Stimulated activated CD4-positive, alpha-beta T cell treated with anti-CD3 and anti-CD28 coated beads, Interleukin-4, amount 100 ng/mL, for 1 hour (primary cell): ENCODE results near the gene CPNE8.
A peak's percentile ranks its signal among the peaks of the same experiment; 100 is the strongest.

Experiments used
- DNase-seq: peaks from one replicate; pipeline ENCODE4 v3.0.0-alpha.2; 2020

CPNE8 gene

DNA sequence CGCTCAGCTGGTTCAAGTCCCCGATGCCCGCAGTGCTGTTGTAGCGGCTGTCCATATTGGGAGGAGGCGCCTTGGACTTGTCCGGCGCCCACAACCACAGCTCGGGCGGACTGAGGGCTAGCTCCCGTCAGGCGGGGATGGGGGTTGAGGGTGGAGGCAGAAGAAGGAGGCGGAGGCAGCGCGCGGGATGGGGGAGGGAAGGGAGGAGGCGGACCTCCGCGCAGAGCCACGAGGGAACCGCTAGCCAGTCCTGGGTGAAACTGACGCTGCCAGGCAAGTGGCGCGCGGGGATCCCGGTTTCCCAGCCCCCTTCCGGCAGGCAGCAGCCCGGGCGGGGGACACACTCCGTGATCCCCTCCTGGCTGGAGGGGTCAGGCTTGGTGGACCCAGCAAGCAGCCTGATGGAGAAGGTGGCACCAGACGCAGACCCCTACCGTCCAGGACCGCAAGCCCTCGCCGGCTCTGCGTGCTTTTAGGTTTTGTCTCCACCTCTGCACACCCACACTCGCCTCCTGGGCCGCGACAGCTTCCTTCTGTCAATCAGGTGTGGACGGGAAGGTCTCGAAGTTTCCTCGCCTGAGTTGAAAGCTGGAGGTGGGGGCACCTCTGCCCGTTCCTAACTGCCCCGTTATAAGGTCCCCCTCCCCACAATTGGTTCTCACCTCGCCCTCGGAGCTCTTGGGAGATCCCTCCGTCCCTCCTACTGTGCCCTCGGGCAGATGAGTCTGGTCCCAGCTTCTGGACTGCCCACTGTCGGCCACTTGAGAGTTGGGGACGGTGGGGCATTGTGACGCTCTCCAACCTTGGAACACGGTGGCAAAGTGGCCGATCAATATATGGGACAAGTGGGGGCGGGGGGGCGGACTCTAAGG, at the start of gene CPNE8:
Gene CPNE8 (minus strand): TSS at position 112 of the 872 bp plus-strand sequence. CDS start 57 bp downstream, at position 55.
- DNase-seq = peak; percentile 51

DNA sequence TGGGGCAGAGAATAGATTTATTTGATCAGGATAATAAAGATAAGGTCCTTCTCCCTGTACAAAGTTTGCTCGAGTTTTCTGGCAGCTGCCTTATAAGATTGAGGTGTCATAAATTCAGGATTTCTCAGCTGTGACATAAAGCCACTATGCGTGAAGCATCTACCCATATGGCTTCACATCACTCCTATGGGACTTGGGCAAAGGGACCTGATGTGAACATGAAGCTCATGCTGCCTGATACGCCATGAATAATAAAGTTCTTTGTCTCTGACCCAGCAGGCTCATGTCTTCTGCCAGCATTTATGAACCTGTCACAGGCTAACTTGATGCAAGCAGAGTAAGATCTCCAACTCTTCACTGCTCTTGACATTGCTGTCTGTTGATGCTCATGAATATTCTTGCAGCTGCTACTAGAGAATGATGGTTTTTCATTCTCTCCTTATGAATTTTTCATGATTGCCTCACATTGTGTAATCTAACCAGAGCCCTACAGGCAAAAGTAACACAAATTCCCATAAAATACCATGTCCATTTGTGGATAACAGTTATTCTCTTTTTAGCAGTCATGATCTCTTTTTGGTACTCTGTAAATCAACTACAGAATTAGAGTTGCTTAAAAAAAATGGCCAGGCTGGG, 49.0 kb upstream of the CPNE8 start:
- DNase-seq = no peak

DNA sequence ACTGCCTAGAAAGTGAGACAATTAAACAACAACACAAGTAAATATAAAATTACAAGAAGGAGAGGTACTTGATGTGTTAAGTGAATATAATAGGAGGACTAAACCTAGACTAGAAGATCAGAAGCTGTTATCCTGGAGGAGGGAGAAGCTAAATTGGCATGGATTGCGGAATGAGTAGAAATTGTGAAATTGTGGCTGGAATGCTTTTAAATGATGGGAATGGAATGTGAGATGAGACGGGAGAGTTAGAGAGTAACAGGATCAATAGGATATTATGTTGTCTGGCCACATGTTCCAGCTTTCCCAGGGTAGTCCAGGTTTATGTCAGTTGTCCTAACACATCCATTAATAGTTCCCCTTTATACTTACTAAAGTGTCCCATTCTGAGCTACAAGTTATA, 44.0 kb upstream of the CPNE8 start:
- no peak for DNase-seq

DNA sequence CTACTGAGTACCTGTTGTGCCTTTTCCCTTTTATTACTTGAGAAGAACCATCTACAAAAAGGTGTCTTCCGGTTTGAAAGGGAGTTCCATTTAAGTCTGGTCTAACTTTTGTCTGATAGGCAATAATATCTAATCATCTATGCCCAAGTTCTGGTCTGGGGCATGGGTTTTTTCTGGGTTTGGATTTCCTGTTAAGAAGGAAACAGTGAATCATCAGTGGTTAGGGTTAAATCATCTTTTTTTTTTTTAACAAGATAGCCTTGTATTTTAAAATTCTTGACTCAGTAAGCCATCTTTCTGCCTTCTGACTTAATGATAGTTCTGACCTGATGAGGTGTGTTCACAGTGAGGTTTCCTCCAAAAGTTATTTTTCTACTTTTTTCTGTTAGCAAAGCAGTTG, 29.3 kb upstream of the CPNE8 start:
- DNase-seq = no peak

DNA sequence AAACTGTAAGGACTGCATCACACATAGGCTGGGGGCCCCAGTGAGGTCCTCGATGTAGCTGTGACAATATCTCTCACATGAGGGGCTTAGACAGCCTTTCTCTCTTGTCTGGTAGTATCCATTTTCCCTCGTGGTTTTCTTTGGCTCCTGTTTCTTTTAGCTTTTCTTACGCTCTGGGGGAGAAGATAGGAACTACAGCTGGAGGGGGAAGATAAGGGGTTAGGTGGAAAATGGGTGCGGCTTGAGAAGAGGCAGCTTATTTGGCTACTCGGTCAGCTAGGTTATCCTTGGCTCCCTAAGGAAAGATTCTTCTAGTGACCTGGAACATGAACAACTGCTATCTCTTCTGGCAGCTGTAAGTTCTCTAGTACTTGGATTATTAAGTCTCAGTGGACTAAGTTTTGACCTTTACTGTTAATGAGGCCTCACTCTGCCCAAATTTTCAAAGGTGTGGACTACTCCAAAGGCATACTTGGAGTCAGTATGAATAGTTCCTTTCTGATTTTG, 28.7 kb upstream of the CPNE8 start:
- DNase-seq = no peak

DNA sequence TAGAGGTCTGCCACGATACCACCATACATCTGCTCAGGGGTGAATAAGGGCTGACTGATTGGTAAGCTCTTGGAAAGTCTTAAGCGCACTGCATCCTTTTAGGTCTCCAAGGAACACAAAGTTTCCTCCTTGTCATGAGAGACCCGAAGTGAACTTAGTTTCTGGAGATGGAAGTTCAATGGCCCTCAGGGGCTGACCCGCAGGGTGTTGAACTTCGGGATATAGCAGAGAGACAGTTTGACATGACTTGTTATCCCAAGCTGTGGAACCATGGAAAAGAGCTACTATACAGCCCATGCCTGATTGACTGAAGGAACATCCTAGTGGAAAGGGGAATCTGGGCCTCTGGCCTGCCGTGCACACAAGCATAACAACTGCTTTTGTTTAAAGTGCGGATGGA, 26.9 kb upstream of the CPNE8 start:
- DNase-seq = no peak

DNA sequence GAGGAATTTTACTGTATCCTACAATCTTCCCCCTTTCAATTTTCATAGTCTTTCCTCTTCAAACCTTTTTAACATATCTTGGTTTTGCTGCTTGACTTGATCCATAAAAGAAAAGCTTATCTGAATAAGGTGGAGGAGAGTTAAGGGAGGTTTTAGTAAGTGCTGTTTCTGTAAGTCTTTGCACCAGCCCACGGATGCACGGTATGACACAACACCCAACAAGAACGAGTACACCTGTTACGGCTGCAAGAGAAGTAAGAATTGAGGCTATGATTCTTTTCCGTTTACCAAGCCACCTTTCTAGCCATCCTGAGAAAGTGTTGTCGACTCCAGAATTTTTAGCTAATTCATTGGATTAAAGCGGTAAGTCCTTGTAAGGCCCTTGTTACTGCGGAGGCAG, 26.1 kb upstream of the CPNE8 start:
- DNase-seq = no peak

DNA sequence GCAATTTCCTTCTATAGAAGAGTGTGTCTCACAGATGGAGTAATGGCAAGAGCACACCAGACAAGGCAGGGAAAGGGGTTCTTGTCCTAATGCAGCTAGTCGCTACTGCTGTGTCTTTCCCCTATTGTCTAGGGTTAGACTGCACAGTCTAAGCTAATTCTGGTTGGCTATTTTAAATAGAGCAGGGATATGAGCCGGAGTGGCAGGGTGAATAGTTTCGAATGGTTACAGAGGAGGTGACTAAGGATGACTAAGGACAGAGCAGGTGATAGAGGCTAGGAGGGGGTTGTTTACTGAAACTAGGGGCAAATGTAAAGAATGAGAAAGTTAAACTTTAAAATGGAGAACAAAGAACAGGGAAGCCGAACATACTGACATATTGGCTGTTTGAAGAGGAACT, 25.6 kb upstream of the CPNE8 start:
- no peak for DNase-seq

DNA sequence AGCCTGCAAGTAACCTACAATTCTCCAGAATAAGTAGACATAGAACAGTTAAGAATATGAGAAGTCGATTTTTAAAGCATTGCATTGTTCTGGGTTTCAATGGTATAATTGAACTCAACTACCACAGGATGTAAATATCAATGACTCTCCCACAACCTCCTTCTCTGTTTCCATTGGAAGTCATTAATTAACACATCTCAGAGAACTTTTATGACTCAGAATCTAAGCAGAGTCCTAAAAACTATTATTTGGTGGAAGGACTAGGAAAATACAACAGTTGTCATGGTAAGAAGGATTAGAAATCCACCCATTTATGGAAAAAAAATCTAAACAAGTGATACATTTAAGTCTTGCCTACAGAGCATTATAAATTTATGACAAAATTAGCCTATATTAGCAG, 21.1 kb upstream of the CPNE8 start:
- DNase-seq = no peak

DNA sequence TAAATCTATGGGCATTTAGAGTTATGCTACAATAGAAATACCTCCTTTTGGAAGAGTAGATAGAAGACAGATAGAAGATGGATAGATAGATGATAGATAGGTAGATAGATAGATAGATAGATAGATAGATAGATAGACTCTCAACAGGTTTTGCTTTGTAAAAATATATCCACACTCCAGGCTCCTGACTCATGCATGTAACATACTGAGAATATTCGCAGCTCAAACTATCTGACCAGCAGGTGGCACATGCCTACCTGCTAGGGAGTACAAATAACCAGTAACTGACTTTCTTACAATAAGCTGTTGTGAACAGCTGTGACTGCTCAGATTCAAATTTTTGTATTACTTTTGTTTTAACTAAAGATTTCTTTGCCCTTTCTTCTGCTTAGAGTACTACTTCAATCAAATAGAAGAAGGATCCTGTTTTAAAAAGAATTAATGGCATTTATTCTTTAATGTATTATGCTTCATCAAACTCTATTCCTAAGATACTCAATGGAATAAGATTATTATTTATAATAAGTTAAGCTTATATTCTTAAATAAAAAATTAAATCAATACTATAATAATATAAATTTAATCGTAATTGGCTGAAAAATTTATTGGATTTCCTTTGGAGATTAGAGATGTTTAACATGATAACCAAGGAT, 15.8 kb upstream of the CPNE8 start:
- peak; percentile 28 for DNase-seq

DNA sequence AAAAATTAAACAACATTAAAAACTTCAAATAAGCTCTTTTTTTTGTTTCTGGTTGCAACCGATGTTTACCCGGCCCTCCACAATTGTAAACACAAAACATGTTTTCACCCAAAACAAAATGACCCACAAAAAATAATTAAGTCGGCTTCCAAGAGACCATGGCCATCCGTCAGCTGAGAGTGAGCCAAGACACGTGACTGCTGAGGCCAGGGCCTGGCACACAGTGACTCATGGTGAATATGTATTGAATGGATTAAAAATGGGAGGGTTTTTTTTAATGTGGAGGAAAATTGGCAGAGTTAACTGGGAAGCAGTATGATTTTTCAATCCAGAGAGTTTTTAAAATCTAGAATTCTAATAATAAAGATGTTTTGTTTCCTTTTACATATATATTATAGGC, 13.8 kb upstream of the CPNE8 start:
- DNase-seq = no peak

DNA sequence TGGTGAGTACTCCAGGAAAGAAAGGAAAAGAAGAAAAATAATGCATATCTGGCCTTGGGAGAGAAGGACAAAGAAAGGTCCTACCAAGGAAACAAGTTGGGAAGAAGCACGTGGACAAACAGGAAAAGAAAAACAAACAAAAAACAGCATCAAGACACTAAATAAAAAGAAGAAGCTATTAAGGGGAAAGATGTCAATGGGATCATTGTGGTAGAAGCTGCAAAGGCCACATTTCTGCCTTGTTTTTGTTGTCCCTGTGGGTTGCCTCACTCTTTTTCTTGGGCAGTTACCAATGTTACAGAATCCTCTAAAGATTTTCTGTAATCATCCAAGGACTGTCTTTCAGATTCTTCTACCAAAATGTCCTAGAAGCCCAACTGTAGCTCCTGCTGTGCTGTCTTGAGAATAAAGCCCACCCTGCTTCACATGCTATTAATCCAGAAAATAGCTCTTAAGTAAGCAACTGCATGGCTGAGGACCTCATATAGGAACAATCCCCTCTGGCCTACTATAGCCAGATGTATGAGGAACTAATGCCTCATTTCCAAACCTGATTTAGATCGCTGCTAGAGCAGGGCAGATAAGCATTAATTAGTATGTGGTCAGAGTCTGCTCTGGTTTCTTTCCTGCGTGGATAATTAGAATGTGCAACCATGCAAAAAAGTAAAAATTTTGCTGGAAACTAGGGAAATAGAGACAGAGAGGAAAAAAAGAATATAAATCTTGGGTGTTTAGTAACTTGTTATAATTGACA, 10.2 kb upstream of the CPNE8 start:
- no peak for DNase-seq

DNA sequence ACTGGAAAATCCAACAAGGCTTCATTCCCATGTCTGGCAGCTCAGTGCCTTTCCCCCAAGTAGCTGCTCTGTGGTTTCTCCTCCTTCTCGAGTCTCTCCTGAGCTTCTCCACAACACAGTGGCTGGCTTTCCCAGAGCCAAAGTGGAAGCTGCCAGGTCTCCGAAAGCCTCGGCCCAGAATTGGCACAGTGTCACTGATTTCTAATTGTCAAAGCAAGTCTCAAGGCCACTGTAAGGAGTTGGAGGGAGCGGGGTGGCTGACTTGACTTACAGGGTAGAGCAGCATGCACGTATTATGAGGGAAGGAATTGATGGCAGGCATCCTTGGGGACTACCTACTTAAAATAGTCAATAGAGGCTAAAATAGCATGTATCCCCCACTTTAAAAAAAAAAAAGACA, 6.7 kb upstream of the CPNE8 start:
- no peak for DNase-seq

DNA sequence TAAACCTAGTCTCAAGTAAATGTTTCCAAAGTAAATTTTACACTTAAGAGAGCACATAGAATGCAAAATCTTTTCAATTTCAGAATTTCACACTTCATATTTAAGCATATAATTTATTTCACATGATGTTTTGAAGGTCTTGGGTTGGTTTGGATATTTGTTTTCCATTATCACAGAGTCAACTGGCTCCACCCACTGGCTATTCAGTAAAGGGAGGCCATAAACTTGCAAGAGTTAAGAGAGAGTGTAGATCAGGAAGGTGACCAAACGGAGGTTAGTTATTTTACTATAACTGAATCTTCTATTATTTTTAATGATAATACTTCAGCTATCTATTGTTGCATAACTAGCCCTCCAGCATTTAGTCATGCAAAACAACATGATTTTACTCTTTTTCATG, 6.2 kb upstream of the CPNE8 start:
- DNase-seq = no peak

DNA sequence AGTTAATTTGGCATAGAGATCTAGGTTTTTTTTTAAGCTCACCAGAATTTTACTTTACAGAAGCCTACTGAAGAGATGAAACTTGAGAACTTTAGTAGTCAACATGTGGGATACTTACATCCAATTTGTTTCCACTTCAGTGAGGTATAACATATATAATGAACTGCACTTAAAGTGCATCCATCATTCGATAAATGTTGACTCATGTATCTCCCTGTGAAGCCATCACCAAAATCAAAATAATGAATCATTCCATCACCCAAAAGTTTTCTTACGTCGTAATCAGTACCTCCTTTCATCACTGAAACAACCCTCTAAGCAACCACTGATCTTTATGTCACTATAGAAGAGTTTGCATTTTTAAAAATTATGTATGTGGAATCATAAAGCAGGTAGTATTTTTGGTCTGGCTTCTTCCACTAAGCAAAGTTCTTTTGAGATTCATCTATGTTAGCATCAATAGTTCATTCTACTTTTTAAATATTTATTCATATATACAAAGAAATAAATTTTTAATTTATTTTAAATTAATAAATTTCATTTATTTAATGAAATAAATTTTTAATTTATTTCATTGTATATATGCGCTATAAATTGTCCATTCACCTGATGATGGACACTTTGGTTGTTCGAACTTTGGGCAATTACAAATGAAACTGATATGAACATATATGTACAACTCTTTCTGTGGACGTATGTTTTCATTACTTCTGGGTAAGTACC, 2.0 kb upstream of the CPNE8 start:
- no peak for DNase-seq

DNA sequence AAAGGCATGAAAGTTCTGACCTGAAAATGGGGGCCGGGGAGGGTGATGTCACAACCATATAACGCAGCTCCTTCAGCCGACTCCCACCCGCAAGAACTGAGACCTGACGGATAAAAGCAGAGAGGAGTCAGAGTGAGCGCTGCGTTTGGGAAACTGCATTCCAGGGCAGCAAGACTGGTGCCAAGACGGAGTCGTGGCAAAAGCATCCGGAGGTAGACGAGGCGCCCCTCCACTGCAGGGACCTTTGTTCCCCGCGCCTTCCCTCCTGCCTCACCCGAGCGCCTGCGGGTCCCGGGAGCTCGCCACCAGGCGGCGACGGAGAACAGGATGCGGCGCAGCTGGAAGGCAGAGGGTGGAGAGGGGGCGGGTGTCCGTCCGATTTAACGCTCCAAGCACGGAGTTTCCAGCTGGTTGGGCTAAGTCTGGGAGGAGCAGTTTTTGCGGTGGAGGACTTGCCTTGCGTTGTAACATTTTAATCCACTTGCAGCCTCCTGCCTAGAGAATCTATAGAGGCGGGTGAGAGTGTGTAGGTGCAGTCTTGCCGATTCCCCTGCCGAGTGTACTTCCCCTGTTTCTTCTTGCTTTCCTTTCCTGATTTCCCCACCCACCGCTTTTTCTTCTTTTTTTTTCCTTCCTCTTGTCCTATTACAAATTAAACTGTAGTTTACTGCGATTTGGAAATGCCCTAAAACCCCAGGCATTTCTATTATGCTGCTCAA, 1.2 kb upstream of the CPNE8 start:
- peak; percentile 74 for DNase-seq

DNA sequence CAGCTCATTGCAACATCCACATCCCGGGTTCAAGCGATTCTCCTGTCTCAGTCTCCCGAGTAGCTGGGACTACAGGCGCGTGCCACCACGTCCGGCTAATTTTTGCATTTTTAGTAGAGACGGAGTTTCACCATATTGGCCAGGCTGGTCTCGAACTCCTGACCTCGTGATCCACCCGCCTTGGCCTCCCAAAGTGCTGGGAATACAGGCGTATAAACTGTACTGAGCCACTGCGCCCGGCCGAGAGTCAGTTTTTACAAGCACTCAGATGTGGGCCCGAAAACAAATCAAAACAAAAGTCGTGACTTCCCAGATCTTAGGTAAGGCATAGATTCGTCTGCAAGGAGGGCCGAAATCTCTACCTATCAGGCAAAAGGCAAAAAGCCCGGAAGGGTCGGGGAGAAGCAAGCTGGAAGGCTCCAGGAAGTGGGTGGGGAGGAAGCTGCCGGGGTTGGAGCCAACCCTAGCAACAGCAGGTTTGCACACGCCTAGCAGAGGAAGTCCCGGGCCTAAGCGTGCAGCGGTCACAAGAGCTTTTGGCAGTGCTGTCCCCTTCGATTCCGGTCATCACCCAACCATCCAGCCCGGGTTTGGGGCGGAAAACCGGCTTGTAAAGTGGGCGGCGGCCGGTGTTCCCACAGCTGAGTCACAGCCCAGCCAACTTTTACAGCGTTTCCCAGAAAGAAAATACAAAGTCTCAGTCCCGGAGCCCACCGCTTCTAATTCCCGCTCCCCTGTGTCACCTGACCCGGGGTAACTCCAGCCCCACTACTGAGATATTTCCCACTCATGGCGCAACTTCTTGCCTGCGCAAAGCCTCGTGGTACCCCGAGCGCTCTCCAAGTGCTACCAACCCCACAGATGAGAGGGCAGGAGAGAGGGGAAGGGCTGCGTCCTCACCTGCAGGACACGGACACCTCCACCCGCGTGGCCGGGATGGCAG, 583 bp downstream of the CPNE8 start:
- DNase-seq = peak; percentile 36

DNA sequence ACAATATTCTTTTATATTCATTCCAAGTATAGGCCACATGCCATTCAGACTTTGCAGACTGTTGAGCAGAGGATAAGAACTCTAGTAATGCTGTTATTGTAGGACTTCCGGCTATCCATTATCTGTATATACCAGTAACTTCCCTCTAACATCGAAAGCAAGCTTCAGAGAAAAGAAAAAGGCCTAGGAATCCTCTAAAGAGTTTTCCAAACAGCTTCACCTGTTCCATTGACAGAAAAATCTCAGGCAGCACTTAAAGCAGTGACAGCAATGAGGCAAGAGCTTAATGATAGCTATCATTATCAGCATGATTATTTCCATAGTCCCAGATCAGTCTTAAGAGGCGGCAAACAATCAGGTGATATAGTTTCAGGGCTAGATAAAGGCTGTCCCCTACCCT, 1.8 kb downstream of the CPNE8 start:
- DNase-seq = no peak

DNA sequence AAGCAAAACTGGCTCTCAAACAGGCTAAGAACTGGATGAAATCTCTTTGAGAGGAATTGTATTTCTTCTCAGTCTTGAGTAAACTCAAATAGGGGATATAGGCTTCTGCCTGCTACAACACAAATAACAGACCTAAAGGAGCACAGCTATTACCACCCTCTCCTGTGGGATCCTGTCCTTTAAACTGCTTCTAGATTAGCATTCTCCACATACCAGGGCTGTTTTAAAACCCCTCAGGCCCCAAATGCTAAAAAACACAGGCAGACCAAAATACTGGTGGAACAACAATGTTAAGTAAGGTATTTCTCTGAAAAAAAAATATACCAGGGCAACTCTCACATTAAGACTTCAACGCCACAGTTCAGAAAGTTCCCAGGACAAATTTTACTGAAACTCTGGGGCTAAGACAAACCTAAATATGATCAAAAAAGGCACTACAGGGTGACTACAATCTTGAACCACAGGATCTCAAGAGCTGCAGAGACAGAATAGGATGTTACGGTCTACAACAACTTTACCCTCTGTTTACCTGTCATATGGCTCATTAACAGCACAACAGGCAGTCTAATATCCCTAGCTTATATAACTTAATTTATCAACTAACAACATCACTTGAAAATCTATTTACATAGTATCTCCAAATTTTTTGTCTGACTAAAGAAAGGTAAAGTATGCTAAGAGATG, 7.2 kb downstream of the CPNE8 start:
- no peak for DNase-seq

DNA sequence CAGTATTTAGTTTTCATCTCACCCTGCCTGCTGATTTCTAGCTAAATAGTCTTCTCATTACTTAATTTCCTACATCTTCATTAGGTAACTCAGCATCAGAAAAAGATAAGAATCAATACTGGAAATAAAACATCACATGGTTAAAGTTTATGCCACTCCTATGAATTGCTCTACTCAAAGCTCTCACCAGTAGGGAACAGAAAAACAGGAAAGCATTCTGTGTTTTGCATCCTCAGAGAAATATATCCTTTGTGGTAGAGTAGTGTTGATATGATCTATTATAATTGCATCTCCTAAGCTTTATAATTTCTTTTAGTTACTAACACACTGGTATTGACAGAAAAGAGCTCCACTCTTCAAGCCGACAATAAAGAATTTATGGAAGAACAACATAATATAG, 9.9 kb downstream of the CPNE8 start:
- DNase-seq = no peak
